Mammary epithelial cell (primary cell): ENCODE results near the gene IL4R.

Experiments used
- CTCF ChIP-seq, 2 donors: IDR thresholded peaks in 1 of 2; conservative IDR thresholded peaks in 1 of 2; 2 replicates each; pipeline ENCODE4 v1.5.1; 2011 to 2012; ENCODE audit warnings: inconsistent platforms in 2 of 2, low read length in 2 of 2, mild to moderate bottlenecking in 2 of 2, control low read depth in 1 of 2, low read depth in 1 of 2; ENCODE audit not compliant: insufficient read depth in 1 of 2; ENCODE audit errors: extremely low read depth in 1 of 2
- EZH2 ChIP-seq: IDR thresholded peaks from 2 replicates; pipeline ENCODE4 v1.6.1; 2012; ENCODE audit warnings: low read length, inconsistent platforms, borderline replicate concordance

- TF ChIP-seq CTCF (conservative IDR thresholded peaks at IDR 0.05 in 1 of 2, IDR thresholded peaks at IDR 0.05 in 1 of 2; ENCODE audit: extremely low read depth in 1 of 2, insufficient read depth in 1 of 2, low read depth in 1 of 2, low read length in 2 of 2) = no peak
- TF ChIP-seq EZH2 = no peak
These were observed 59.5 kb downstream of the IL4R start for GRCh38 chr16:27373312-27373711.
